Keratinocyte (primary cell): Measurements from ENCODE around the gene ATIC.

Experiments
- EZH2 ChIP-seq: IDR thresholded peaks from one replicate; pipeline ENCODE4 v1.6.1; 2012; ENCODE audit warnings: inconsistent platforms, mild to moderate bottlenecking, low read length, moderate library complexity
- TF ChIP-seq, protein P1 (sequence below), 3 experiments: IDR thresholded peaks in 1 of 3; conservative IDR thresholded peaks in 1 of 3; optimal IDR thresholded peaks in 1 of 3; 2 replicates in 2 of 3; 3 replicates in 1 of 3; pipeline versions ENCODE3 to v1.5.1; 2011; ENCODE audit warnings: low read length in 3 of 3, mild to moderate bottlenecking in 3 of 3, moderate library complexity in 2 of 3, control low read depth in 1 of 3, inconsistent platforms in 1 of 3; ENCODE audit not compliant: insufficient read depth in 2 of 3; ENCODE audit errors: extremely low read depth in 1 of 3

DNA sequence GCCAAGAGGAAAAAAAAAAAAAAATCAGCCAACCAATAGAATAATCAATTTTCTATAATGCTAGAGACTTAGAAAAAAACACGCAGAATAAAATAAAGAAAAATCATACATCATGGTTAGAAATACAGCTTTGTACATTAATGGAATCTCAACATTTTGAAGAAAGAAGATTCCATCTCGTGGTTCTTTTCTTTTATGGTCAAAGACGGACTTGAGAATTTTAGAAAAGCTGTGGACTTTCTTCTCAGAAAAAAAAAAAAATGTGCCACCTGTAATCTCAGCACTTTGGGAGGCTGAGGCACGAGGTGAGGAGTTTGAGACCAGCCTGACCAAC, 41.8 kb upstream of the ATIC start:
- TF ChIP-seq, protein P1, sequence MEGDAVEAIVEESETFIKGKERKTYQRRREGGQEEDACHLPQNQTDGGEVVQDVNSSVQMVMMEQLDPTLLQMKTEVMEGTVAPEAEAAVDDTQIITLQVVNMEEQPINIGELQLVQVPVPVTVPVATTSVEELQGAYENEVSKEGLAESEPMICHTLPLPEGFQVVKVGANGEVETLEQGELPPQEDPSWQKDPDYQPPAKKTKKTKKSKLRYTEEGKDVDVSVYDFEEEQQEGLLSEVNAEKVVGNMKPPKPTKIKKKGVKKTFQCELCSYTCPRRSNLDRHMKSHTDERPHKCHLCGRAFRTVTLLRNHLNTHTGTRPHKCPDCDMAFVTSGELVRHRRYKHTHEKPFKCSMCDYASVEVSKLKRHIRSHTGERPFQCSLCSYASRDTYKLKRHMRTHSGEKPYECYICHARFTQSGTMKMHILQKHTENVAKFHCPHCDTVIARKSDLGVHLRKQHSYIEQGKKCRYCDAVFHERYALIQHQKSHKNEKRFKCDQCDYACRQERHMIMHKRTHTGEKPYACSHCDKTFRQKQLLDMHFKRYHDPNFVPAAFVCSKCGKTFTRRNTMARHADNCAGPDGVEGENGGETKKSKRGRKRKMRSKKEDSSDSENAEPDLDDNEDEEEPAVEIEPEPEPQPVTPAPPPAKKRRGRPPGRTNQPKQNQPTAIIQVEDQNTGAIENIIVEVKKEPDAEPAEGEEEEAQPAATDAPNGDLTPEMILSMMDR (optimal IDR thresholded peaks at IDR 0.05 in 1 of 3, IDR thresholded peaks at IDR 0.05 in 1 of 3, conservative IDR thresholded peaks at IDR 0.05 in 1 of 3; ENCODE audit: extremely low read depth in 1 of 3, insufficient read depth in 2 of 3, low read length in 3 of 3) = no peak
- no peak for TF ChIP-seq EZH2
